HFFc6 (cell line): ENCODE measurements around the gene CREB5. TPM values are rescaled to one million over a fixed set of nuclear protein-coding genes. Genes with fewer than 3 reads are reported as not detected.

ENCODE experiments used
- DNase-seq: peaks from one replicate; pipeline ENCODE4 v3.0.0-alpha.2; 2018
- H3K27ac Mint-ChIP-seq: 2 replicates; pipeline ENCODE4 v1.8.0; 2020; ENCODE audit warnings: mild to moderate bottlenecking, mixed read lengths
- H3K27me3 Mint-ChIP-seq: 2 replicates; pipeline ENCODE4 v1.8.0; 2021; ENCODE audit warnings: mild to moderate bottlenecking, moderate library complexity, mixed read lengths; ENCODE audit not compliant: insufficient read depth
- H3K36me3 Mint-ChIP-seq: 2 replicates; pipeline ENCODE4 v1.8.0; 2021; ENCODE audit warnings: low read depth, mixed read lengths
- H3K4me1 Mint-ChIP-seq: 2 replicates; pipeline ENCODE4 v1.8.0; 2020; ENCODE audit warnings: low read depth, mixed read lengths
- H3K4me3 Mint-ChIP-seq: 2 replicates; pipeline ENCODE4 v1.8.0; 2020; ENCODE audit warnings: mild to moderate bottlenecking, moderate library complexity, mixed read lengths
- H3K9me3 Mint-ChIP-seq: 2 replicates; pipeline ENCODE4 v1.8.0; 2020; ENCODE audit warnings: mild to moderate bottlenecking, mixed read lengths
- total RNA-seq, 6 experiments: library from RNA; stranded (reverse); fragmentation: NEBNext Ultra II Directional; extraction: Animal tissue kit (Norgen Biotek cat#: 25700); gene quantifications; 2 replicates in 1 of 6; 3 replicates in 5 of 6; pipeline ENCODE4 v1.2.3, GENCODE V29; 2021
- TF ChIP-seq, protein P1 (sequence below): fragments of 200-600 bp; sonication (generic); IDR thresholded peaks from 2 replicates; pipeline ENCODE4 v1.5.0; 2021; ENCODE audit warnings: antibody characterized with exemption, mild to moderate bottlenecking

The CREB5 gene
- total RNA-seq, 6 experiments from 2014 or later = 0.60 to 0.90 (median 0.79) TPM

DNA sequence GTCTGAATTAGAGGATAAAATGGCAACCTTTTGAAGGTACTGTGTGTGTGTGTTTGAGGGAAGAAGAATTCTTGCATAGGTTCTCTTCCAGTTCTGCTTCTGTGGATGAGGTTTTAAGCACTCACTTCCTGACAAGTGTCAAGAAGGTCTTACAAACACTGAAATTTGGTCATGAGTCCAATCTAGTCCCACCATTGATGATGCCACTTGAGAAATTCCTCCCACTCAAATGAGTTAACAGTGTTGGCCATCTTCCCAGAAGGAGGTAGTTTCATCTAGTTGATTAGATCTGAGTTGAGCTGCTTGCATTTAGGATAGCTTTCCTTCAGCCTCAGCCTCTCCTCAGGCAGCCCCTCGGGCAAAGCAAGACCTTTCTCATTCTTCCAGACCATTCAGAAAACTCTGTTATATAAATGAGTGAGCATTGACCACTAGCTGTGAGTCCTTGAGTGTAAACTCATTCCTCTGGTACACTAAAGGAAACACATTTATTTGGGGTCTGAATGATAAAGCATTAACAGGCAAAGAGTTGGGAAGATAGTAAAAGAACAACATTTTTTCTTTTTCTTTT, 356.3 kb downstream of the CREB5 start:
- H3K27ac Mint-ChIP-seq = no peak overlapping the region
- H3K4me3 Mint-ChIP-seq = no peak overlapping the region
- H3K4me1 Mint-ChIP-seq = no peaks in the 10 kb centered on the region
- H3K36me3 Mint-ChIP-seq = no peaks in the 10 kb centered on the region
- TF ChIP-seq, protein P1, sequence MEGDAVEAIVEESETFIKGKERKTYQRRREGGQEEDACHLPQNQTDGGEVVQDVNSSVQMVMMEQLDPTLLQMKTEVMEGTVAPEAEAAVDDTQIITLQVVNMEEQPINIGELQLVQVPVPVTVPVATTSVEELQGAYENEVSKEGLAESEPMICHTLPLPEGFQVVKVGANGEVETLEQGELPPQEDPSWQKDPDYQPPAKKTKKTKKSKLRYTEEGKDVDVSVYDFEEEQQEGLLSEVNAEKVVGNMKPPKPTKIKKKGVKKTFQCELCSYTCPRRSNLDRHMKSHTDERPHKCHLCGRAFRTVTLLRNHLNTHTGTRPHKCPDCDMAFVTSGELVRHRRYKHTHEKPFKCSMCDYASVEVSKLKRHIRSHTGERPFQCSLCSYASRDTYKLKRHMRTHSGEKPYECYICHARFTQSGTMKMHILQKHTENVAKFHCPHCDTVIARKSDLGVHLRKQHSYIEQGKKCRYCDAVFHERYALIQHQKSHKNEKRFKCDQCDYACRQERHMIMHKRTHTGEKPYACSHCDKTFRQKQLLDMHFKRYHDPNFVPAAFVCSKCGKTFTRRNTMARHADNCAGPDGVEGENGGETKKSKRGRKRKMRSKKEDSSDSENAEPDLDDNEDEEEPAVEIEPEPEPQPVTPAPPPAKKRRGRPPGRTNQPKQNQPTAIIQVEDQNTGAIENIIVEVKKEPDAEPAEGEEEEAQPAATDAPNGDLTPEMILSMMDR = no peak
- peaks cover 24% of the 10 kb centered on the region; the same call in 1 of the 2 replicates for H3K9me3 Mint-ChIP-seq
- H3K27me3 Mint-ChIP-seq = peaks cover 8% of the 10 kb centered on the region; the same call in 1 of the 2 replicates
- no peak for DNase-seq

DNA sequence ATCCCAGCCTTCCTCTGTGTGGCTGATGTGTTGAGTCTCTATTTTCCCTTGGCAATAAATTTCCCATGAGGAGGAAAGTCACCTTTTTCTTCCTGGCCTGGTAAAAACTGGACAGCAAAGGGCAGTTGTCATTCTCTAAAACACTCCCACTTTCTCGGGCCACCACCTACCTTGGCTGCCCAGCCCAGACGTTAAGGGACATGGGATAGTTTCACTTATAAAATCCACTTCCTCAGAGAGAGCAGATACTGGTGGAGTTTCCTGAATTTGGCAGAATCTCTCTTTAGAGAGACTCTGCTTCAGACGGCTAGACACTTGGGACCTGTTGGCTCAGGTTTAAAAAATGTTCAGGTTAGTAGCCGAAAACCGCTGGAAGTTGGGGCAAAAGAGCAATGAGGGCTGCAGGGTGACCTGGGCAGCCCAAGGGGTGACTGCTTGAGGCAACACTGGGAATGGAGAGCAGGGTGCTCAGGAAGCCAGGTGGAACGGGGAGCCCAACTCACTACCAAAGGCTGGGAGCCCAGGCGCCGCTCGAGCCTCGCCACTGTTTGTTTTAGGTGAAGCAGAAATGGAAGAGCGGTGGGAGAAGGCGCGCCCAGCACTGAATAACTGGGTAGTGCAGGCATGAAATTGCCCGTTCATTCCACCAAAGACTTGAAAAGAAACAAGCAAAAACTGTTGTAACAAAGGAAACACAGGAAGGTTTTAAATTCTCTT, 359.7 kb downstream of the CREB5 start:
- DNase-seq = no peak
- Mint-ChIP-seq H3K27ac (no peak overlapping the region), H3K27me3 (peaks cover 5% of the 10 kb centered on the region; the same call in 1 of the 2 replicates), H3K36me3 (no peaks in the 10 kb centered on the region), H3K4me1 (no peaks in the 10 kb centered on the region), H3K9me3 (peaks cover 26% of the 10 kb centered on the region; the same call in 1 of the 2 replicates), H3K4me3 (no peak overlapping the region)
- TF ChIP-seq, protein P1 = no peak

DNA sequence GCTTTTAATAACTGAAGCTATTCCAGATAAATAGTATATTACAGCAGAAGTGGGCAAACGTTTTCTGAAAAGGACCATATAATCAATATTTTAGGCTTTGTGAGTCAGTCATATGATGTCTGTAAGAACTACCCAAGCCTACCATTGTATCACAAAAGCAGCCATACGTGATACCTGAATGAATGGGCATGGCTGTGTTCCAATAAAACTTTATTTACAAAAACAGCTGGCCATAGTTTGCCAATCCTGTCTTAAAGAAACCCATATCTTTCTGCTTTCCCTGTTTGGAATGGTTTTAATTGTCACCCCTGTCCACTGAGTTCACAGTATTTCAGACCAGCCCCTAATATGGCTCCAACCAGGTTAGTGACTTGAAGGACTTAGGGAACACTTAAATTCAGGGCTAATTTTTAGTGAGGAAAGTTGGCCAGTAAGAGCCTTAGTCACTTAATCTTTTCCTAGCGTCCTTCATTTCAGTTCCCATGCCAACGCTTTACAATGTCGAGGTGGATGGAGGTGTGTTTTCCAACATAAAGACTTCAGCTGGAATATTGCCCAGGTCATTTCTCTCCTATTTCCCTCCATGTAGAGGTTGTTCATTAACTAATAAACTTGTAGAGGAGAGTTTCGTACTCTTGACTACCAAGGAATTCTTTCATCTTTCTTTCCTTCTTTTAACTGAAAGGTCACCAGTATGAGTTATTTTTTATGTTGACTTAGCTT, 361.3 kb downstream of the CREB5 start:
- H3K4me3 Mint-ChIP-seq = no peak overlapping the region
- no peaks in the 10 kb centered on the region for H3K36me3 Mint-ChIP-seq
- H3K4me1 Mint-ChIP-seq = no peaks in the 10 kb centered on the region
- no peak for DNase-seq
- TF ChIP-seq, protein P1 = no peak
- H3K27me3 Mint-ChIP-seq = peaks cover 5% of the 10 kb centered on the region; the same call in 1 of the 2 replicates
- H3K27ac Mint-ChIP-seq = no peak overlapping the region
- H3K9me3 Mint-ChIP-seq = peaks cover 23% of the 10 kb centered on the region; the same call in 1 of the 2 replicates

DNA sequence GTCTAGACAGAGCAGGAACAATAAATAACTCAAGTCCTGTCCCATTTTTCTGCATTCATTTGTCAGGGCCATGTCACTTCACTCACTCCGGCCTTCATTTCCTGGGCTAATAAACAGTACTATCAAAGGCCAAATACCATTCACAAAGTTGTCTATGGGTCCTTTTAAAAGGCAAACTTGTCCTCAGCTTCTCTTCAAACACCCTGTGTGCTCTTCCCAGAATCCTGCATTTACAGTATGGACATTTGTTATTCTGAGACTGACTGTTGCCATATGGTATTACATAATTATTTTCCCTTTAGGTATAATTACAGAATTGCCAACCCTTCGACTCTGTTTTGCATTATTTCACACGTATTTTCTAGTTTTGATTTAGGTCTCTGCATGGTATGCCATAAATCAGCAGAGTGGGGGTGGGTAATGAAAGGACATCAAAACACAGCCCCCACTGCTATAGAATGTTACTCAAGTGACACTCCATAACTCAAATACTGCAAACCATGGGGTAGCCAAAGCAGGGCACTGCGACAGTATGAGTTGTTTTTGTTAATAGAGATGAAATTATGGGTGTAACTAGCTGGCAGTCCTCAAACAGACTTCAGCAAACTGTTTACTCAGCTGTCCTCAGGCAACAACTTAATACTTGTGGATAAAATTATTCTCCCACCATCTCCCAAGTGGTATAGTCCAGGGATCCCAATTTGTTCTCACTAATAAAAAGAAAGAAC, 362.1 kb downstream of the CREB5 start:
- TF ChIP-seq, protein P1 = no peak
- no peak overlapping the region for H3K27ac Mint-ChIP-seq
- no peaks in the 10 kb centered on the region for H3K36me3 Mint-ChIP-seq
- DNase-seq = no peak
- peaks cover 5% of the 10 kb centered on the region; the same call in 1 of the 2 replicates for H3K27me3 Mint-ChIP-seq
- H3K4me1 Mint-ChIP-seq = no peaks in the 10 kb centered on the region
- H3K4me3 Mint-ChIP-seq = no peak overlapping the region
- peaks cover 23% of the 10 kb centered on the region; the same call in 1 of the 2 replicates for H3K9me3 Mint-ChIP-seq

DNA sequence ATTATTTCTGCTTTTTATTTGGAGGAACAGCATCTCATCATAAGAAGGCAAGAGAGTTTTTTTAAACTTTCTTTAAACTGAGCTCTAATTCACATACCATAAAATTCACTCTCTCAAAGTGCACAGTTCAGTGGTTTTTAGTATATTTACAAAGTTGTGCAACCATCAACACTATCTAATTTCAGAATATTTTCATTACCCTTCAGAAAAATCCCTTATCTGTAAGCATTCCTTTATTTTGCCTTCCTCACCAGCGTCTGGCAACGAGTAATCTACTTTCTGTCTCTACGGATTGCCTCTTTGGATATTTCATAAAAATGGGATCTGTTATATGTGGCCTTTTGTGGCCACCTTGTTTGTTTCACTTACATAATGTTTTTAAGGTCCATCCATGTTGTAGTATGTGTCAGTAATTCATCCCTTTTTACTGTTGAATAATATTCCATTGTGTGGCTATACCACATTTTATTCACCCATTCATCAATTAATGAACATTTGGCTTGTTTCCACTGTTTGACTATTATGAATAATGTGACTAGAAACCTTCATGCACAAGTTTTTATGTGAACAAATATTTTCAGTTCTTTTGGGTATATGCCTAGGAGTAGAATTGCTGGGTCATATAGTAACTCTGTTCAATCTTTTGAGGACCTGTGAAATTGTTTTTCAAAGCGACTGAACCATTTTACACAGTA, 364.3 kb downstream of the CREB5 start:
- no peak for DNase-seq
- H3K4me1 Mint-ChIP-seq = no peaks in the 10 kb centered on the region
- no peaks in the 10 kb centered on the region for H3K36me3 Mint-ChIP-seq
- no peaks in the 10 kb centered on the region for H3K27me3 Mint-ChIP-seq
- peaks cover 9% of the 10 kb centered on the region; the same call in 1 of the 2 replicates for H3K9me3 Mint-ChIP-seq
- H3K27ac Mint-ChIP-seq = no peak overlapping the region
- TF ChIP-seq, protein P1 = no peak
- no peak overlapping the region for H3K4me3 Mint-ChIP-seq
